Stimulated activated CD4-positive, alpha-beta T cell treated with anti-CD3 and anti-CD28 coated beads, Interleukin-2, amount 100 ng/mL, for 4 hours (primary cell): ENCODE measurements around the gene MYH14.
"Not testable (repeated sequence)": the region's sequence is repeated elsewhere in the genome, so short reads cannot be mapped to it uniquely, and the experiment has no call there.

Experiments used
- DNase-seq: peaks from one replicate; pipeline ENCODE4 v3.0.0-alpha.2; 2020; ENCODE audit warnings: low read depth

The MYH14 gene

DNA sequence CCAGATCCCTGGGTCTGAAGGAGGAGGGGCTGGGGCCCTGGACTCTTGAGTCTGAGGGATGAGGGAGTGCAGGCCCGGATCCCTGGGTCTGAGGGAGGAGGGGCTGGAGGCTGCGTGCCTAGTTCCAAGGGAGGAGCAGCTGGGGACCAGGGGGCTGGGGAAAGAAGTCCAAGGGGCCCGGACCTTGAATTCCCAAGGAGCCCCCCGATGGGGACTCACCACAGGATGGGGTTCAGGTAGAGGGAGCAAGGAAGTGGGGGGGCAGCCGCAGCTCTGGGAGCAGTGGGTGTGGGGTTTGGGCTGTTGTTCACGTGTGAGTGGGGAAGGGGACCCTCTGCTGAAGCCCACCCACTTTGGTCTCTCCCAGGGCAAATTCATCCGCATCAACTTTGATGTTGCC lies 23.1 kb downstream of the MYH14 start:
- DNase-seq: no peak

DNA sequence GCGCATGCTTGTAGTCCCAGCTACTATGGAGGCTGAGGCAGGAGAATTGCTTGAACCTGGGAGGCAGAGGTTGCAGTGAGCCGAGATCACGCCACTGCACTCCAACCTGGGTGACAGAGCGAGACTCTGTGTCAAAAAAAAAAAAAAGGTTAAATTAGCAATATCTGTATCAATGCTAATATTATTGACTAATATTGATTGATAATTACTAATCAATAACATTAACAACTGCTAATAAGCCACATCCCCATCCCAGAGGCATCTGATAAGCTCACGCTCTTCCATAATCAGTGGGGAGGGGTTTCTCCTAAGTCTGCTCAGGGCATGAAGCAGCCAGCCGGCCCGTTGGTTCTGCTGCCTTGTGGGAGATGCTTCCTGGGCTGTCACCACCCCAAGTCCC lies 24.7 kb downstream of the MYH14 start:
- DNase-seq: not testable (repeated sequence)

DNA sequence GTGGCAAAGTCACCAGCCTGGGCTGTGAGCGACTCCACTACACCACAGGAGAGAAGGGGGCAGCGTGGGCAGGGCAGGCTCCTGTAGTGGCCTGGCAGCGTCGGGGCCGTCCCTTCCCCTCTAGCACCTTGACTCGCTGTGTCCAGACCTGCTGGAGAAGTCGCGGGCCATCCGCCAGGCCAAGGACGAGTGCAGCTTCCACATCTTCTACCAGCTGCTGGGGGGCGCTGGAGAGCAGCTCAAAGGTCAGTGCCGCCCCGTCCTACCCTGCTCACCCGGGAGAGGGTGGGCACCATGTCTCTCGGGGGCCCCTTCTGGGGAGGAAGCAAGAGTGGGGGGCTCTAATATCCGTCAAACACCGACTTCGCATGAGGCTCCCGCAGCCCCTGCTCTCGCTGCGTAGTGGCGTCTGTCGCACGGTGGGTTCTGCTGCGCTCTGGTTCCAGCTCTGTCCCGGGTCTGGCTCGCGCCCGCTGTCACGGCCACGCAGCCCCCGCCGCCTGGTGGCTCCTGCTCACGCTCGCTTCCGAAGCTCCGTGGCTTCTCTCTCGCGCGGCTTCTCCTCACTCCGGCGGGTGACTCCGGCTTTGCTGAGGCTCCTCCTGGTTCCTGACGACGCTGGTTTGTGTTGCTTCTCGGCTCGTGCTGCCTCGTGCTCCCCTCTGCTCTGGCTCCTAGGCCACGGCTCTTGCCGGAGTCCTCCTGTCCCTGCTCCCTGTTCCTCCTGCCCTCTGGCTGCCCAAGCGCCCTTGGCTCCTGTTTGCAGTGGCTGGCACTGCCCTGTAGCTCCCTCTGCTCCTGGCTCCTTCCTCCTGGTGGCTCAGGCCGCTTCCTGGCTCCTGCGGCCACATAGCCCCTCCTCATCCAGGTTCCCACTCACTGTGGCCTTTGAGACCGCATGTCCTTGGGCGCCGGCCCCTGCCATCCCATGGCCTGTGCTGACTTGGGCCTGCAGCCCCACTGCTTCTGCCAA lies 27.2 kb downstream of the MYH14 start:
- no peak for DNase-seq

DNA sequence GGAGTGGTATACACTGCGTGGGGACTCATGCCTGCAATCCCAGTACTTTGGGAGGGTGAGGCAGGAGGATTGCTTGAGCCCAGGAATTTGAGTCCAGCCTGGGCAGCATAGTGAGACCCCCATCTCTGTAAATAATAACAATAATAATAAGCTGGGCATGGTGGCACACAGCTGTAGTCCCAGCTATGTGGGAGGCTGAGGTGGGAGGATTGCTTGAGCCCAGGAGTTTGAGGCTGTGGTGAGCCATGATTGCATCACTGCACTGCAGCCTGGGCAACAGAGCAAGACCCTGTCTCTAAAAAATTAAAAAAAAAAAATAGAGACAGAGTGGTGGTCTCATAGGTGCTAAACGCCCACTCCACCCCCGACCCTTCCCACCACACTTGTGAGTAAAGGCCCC lies 28.0 kb downstream of the MYH14 start:
- not testable (repeated sequence) for DNase-seq

DNA sequence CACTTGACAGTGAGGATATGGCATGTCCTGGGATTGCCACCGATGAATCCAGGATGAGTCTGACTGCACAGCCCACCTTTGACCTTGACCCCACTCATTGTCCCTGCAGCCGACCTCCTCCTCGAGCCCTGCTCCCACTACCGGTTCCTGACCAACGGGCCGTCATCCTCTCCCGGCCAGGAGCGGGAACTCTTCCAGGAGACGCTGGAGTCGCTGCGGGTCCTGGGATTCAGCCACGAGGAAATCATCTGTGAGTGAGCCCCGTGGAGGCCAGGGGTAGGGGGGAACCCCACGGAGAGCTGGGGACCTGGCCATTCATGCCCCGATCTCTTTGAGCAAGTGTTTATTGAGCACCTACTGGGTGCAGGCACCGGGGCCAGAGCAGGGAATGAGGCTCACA lies 28.4 kb downstream of the MYH14 start:
- DNase-seq: no peak

DNA sequence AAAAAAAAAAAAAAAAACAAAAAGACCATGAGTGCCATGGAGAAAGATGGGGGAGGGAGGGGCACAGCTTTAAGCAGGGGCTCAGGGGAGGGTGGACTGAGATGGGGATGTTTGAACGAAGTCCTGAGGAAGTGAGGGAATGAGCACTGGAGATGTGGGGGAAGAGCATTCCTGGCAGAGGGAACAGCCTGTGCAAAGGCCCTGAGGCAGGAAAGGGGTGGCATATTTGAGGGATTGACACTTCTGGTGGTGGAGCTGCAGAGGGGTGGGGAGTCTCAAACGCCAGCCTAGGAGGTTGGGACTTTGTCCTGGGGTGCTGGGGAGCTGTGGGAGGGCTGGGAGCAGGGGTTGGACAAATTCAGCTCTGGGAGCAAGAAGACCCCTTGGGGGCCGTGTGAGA lies 29.2 kb downstream of the MYH14 start:
- DNase-seq: no peak

DNA sequence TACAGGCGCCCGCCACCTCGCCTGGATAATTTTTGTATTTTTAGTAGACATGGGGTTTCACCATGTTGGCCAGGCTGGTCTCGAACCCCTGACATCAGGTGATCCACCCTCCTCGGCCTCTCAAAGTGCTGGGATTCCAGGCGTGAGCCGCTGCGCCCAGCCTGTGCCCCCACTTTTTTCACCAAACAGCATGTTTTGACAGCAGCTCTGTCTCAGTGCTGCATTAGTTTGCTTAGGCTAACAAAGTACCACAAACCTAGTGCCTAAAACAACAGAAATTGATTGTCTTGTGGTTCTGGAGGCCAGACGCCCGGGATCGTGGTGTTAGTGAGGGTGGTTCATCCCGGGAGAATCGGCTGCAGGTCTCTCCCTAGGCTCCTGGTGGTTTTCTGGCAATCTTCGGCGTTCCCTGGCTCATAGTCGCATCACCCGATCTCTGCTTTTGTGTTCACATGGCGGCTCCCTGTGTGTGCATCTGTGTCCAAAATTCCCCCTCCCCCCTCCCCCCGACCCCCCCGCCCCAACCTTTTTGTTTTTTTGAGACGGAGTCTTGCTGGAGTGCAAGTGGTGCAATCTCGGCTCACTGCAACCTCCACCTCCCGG lies 30.0 kb downstream of the MYH14 start:
- no peak for DNase-seq

DNA sequence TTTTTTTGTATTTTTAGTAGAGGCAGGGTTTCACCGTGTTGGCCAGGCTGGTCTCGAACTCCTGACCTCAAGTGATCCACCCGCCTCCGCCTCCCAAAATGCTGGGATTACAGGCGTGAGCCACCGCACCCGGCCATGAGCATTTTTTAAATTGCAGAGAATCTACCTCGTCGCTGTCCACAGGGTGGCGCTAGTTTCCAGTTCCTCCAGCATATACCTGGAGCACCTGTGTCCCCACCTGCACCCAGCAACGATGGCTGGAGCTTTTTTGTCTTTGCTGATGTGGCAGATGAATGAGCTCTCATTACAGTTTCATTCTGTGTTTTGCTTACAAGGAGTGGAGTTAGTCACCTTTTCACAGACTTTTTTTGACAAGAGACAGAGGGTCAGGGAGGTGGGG lies 34.1 kb downstream of the MYH14 start:
- DNase-seq: not testable (repeated sequence)

DNA sequence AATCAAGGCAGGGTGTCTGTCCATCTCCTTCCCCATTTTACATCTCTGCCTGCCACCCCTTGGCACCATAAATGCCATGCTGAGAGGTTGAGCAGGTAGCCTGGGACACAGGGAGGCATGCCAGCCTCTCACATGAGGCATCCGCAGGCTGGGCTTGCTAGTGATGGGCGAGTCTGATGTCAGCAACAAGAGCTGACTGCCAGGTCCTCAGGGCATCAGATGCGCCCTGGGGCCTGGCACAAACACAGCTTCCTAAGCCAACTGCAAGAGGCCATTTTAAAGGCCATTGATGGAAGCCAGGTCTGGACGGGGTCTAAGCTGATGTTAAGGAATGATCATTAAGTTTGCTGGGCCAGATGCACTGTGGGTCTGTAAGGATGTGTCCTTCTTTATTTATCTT lies 34.6 kb downstream of the MYH14 start:
- no peak for DNase-seq

DNA sequence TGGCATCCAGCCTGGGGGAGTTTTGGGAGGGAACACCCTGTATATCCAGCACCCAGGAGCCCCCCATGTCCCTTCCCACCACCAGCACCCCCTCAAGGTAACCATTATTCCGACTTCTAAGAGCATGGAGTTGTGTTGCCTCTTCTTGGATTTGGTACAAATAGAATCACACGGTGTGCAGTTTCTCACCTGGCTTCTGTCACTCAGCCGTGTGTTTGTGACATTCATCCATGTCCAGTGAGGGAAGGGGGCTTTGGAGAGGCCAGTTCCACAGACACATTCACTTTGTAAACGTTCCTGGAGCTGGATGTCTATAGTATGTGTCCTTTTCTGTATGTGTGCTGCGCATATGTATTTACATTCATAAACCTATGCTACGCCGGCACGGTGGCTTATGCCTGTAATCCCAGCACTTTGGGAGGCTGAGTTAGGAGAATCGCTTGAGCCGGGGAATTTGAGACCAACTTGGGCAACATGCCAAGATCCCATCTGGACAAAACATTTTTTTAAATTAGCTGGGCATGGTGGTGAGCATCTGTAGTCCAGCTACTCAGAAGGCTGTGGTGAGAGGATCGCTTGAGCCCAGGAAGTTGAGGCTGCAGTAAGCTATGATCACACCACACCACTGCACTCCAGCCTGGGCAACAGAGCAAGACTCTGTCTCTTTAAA lies 36.6 kb downstream of the MYH14 start:
- no peak for DNase-seq

DNA sequence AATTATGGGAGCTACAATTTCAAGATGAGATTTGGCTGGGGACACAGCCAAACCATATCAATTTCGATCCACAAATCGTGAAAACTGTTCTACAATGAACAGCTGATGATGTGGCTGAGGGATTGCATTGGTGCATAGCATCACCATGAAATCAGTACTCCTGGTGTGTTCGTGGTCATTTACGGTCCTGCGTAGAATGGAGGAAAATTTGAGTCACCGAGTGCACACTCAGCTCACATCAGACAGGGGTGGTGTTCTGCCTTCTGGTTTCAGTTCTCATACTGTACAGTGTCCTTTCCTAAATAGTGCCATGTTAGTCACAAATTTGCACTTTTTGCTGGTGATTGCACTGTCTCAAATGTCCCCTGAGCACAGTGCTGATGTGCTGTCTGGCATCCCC lies 39.2 kb downstream of the MYH14 start:
- DNase-seq: no peak

DNA sequence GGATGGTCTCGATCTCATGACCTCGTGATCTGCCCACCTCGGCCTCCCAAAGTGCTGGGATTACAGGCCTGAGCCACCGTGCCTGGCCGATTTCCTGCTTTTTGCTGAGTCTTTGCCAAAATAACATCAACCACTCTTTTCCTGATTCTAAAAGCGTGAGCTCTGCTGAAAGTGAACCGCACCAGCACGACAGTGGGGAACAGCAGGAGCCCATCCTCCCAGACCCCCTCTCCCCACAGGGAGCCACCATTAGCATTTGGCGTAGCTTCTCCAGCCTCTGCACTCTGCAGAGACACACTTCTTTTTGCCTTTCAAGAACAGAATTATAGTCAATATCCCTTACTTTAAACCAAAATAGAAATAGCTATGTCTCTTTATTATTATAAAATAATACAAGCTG lies 41.3 kb downstream of the MYH14 start:
- DNase-seq: no peak

DNA sequence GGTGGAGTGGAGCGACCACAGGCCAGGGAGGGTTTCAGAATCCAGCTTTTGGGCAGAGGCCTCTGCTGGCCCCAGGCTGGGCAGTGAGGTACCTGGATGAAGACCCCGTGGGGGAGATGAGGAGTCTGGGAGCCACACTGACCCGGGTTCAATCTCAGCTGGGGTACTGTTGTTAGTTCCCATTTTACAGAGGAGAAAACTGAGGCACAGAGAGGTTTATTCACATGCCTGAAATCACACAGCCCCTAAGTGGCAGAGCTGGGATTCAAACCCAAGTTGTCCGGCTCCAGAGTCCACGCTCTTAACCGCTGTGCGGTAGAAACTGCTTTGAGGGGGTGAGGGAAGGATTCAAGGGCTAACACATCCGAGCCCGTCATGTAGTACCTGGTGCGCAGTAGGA lies 45.0 kb downstream of the MYH14 start:
- no peak for DNase-seq

DNA sequence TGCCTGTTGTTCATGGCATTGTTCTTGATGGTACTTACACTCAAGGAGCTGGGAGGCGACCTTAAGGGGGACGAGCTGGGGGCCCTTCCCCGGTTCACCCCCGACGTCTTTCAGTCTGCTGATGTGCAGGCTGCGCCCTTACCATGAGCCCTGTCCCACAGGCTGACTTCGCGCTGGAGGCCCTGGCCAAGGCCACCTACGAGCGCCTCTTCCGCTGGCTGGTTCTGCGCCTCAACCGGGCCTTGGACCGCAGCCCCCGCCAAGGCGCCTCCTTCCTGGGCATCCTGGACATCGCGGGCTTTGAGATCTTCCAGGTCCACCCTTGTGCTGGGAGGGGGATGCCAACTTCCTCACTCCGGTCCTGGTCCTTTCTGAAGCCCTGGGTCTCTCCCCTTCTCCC lies 45.4 kb downstream of the MYH14 start:
- DNase-seq: no peak

DNA sequence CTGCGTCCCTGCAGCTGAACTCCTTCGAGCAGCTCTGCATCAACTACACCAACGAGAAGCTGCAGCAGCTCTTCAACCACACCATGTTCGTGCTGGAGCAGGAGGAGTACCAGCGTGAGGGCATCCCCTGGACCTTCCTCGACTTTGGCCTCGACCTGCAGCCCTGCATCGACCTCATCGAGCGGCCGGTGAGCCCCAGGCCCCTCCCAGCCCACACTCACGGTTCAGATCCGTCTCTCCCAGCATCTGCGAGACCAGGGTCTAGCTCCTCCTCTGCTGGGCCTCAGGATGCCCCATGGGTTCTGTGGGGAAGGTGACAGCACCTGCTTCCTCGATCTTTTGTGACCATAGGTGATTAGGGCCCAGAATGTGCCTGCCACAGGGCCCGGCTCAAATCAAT lies 46.2 kb downstream of the MYH14 start:
- no peak for DNase-seq

DNA sequence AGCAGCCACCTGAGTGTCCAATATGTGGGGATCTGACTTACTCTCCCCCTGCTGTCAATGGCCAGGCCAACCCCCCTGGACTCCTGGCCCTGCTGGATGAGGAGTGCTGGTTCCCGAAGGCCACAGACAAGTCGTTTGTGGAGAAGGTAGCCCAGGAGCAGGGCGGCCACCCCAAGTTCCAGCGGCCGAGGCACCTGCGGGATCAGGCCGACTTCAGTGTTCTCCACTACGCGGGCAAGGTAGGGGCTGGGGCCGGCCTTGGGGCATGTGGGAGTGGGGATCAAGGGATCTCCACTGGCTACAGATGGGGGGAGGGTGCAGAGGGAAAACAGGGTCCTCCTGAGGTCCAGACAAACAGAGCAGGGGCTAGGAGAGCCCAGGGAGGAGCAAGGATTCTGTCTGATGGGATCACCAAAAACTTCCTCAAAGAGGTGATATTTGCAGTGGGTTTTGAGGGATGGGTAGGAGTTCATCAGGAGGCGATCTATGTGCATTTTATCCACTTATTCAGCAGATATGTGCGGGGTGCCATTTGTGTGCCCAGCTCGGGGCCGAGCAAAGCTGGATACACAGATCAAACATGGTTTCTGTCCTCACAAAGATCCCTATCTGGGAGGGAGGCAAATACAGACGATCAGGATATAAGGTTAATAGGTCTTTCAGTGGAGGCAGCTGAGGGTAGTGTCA lies 47.2 kb downstream of the MYH14 start:
- no peak for DNase-seq

DNA sequence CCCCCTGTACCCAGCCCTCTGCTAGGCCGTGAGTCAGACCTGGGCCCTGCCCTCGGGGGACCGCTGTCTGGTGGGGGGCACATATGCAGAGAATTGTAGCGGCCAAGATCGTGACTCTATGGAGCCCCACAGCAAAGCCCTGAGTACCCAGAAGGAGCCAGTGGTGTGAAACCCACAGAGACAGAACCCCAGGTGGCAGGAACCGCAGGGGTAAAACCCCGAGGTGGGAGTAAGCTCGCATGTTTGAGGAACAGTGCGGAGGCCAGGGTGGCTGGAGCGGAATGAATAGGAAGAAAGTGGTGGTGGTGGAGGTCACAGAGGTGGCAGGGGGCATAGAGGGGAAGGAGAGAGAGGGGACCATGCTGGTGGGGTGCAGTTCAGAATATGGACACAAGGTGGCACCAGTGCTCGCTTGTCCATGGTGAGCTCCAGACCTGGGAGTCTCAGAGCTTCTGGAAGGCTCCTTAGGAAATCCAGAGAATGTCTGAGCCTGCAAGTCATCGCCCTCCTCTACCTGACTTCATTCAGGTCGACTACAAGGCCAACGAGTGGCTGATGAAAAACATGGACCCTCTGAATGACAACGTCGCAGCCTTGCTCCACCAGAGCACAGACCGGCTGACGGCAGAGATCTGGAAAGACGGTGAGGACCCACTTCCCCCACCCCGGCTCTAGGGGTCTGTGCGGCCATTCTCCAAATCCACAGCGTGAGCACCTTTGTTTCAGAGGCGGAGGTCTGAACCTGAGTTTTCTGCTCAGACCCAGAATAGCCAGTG lies 48.9 kb downstream of the MYH14 start:
- no peak for DNase-seq

DNA sequence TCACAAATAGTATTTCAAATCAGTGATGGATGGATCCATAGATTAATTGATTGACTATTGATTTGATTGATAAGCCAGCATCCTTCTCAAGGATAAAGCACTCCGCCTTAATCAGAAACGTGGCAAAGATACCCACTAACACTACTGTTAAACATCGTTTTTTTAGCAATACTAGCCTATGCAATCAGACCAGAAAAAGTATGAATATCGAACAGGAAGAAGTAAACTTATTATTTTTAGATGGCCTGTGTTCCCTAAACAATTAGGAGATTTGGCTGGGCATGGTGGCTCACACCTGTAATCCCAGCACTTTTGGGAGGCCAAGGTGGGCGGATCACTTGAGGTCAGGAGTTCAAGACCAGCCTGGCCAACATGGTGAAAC lies 49.5 kb downstream of the MYH14 start:
- no peak for DNase-seq

DNA sequence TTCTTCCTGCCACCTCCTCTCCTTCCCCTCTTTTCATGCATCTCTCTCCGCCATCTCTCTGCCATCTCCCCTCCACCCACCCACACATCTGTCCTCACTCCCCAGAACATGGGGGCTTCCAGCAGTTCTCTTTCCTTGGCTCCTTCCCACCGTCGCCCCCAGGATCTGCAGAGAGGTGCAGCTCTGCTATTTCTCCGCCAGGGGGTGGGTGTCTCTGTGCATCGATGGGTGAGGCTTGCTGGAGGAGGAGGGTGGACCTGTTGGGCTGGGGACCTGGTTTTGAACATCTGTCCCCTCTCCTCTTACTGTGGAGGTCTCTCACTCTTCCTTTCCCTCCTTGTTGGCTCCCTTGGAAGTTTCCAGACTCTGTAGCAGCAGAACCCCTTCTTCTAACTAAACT lies 51.7 kb downstream of the MYH14 start:
- no peak for DNase-seq

DNA sequence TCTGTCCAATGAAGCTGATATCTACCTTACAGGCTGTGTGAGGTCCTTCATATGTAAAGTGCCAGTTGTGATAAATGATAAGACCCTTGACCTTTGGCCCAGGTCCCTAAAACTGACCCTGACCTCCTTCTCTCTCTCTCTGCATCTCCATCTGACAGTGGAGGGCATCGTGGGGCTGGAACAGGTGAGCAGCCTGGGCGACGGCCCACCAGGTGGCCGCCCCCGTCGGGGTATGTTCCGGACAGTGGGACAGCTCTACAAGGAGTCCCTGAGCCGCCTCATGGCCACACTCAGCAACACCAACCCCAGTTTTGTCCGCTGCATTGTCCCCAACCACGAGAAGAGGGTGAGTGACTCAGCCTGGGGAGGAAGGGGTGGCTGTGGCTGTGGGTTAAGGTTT lies 53.7 kb downstream of the MYH14 start:
- no peak for DNase-seq

DNA sequence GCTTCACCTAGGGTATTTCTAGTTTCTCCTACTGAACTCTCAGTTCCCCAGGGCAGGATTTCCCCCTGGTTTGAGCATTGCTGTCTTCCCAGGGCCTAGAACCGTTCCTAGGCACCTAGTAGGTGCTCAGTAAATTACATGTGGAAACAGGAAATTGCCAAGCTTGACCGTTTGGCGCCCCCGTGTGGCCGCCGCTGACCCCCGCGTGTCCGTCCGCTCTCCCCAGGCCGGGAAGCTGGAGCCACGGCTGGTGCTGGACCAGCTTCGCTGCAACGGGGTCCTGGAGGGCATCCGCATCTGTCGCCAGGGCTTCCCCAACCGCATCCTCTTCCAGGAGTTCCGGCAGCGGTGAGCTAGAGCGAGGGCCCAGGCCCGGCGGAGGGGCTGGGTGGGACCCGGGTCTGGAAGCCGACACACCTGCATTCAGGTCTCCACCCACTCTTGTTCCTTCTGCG lies 55.5 kb downstream of the MYH14 start:
- DNase-seq: no peak
